GM12892 (cell line): ENCODE results near the gene SMAD6.

Experiments used
- POLR2A ChIP-seq: IDR thresholded peaks from 2 replicates; pipeline ENCODE4 v1.6.1; 2011; ENCODE audit warnings: low read depth, low read length, control low read depth
- POLR2AphosphoS5 ChIP-seq: IDR thresholded peaks from 2 replicates; pipeline ENCODE4 v1.6.1; 2011; ENCODE audit warnings: low read depth, low read length, control low read depth

DNA sequence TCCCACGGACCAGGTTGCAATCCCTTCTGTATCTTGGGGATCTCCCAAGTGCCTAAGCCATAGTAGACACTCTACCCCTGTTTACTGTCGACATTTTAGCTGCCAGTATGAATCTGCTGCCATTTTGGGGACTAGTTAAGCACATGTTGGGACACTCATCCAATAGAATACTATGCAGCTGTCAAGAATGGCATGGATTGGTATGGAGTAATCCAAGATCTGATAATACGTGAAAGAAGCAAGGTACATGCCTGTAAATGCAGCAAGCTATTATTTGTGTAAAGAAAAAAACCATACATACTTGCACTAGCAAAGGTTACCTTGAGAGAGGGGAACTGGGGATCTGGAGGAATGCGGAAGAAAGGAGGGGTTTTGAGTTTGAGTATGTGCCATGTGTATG is 129.3 kb downstream of the SMAD6 start:
- no peak for TF ChIP-seq POLR2A
- TF ChIP-seq POLR2AphosphoS5 = no peak
